OCI-LY7 (cell line): ENCODE results near the gene FOXI1.

ENCODE experiments used
- CTCF ChIP-seq: fragments of 200-600 bp; sonication (generic); conservative IDR thresholded peaks from 2 replicates; pipeline ENCODE4 v1.5.1; 2014; ENCODE audit warnings: mild to moderate bottlenecking, antibody characterized with exemption, low read length, moderate library complexity, mixed read lengths
- EZH2phosphoT487 ChIP-seq: fragments of 200-600 bp; sonication (generic); IDR thresholded peaks from 2 replicates; pipeline ENCODE4 v1.6.1; 2018; ENCODE audit warnings: low read depth, borderline replicate concordance, mild to moderate bottlenecking, mixed run types, antibody characterized with exemption, low read length, moderate library complexity, mixed read lengths

- TF ChIP-seq CTCF: no peak
- TF ChIP-seq EZH2phosphoT487: no peak
These were observed 12.0 kb downstream of the FOXI1 start for GRCh38 chr5:170117736-170118135.
